ENCODE measurements around the gene NUTM2A. TPM values are rescaled to one million over a fixed set of nuclear protein-coding genes. Genes with fewer than 3 reads are reported as not detected.
"Not testable (repeated sequence)": the region's sequence is repeated elsewhere in the genome, so short reads cannot be mapped to it uniquely, and the experiment has no call there.

Gene NUTM2A
- polyA plus RNA-seq (2013), result 1.6 TPM

GRCh38 chr10:87225148-87225547, at the start of gene NUTM2A:
Gene NUTM2A, plus strand, starts transcription at chr10:87225448. Its CDS starts 383 bp downstream, at chr10:87225831.
- H3K4me3 ChIP-seq (ENCODE audit: control insufficient read depth in 1 of 7, extremely low read depth in 1 of 7, insufficient read depth in 4 of 7, low read depth in 2 of 7, low read length in 6 of 7); DNase-seq; H3K4me1 ChIP-seq (ENCODE audit: control extremely low read depth in 1 of 4, control insufficient read depth in 4 of 4, insufficient read depth in 4 of 4, low read length in 3 of 4); CTCF ChIA-PET; POLR2A ChIA-PET; H3K36me3 ChIP-seq (ENCODE audit: control insufficient read depth in 4 of 4, insufficient read depth in 4 of 4, low read length in 3 of 4); H3K9me3 ChIP-seq (ENCODE audit: control extremely low read depth in 1 of 5, control insufficient read depth in 4 of 5, insufficient read depth in 2 of 5, low read depth in 1 of 5, low read length in 4 of 5); H3K27ac ChIP-seq (ENCODE audit: insufficient read depth in 1 of 2, low read depth in 1 of 2, low read length in 2 of 2, poor library complexity in 1 of 2, severe bottlenecking in 2 of 2); H3K27me3 ChIP-seq (replicated peaks in 2 of 5; ENCODE audit: control insufficient read depth in 4 of 5, insufficient read depth in 5 of 5, low read length in 4 of 5): not testable (repeated sequence)
- no CpG with 5 or more reads among the region's 3 CpGs for WGBS (ENCODE audit: insufficient coverage)

- DNase-seq; H3K36me3 ChIP-seq (ENCODE audit: control insufficient read depth in 4 of 4, insufficient read depth in 4 of 4, low read length in 3 of 4); H3K27me3 ChIP-seq (replicated peaks in 2 of 5; ENCODE audit: control insufficient read depth in 4 of 5, insufficient read depth in 5 of 5, low read length in 4 of 5); H3K27ac ChIP-seq (ENCODE audit: insufficient read depth in 1 of 2, low read depth in 1 of 2, low read length in 2 of 2, poor library complexity in 1 of 2, severe bottlenecking in 2 of 2); POLR2A ChIA-PET; H3K4me3 ChIP-seq (ENCODE audit: control insufficient read depth in 1 of 7, extremely low read depth in 1 of 7, insufficient read depth in 4 of 7, low read depth in 2 of 7, low read length in 6 of 7); H3K9me3 ChIP-seq (ENCODE audit: control extremely low read depth in 1 of 5, control insufficient read depth in 4 of 5, insufficient read depth in 2 of 5, low read depth in 1 of 5, low read length in 4 of 5); H3K4me1 ChIP-seq (ENCODE audit: control extremely low read depth in 1 of 4, control insufficient read depth in 4 of 4, insufficient read depth in 4 of 4, low read length in 3 of 4); CTCF ChIA-PET: not testable (repeated sequence)
- no CpG with 5 or more reads among the region's 3 CpGs for WGBS (ENCODE audit: insufficient coverage)
Measured at GRCh38 chr10:87177587-87177986, 47.7 kb upstream of the NUTM2A start.

- CTCF ChIA-PET; H3K9me3 ChIP-seq (ENCODE audit: control extremely low read depth in 1 of 5, control insufficient read depth in 4 of 5, insufficient read depth in 2 of 5, low read depth in 1 of 5, low read length in 4 of 5); H3K27ac ChIP-seq (ENCODE audit: insufficient read depth in 1 of 2, low read depth in 1 of 2, low read length in 2 of 2, poor library complexity in 1 of 2, severe bottlenecking in 2 of 2); H3K4me3 ChIP-seq (ENCODE audit: control insufficient read depth in 1 of 7, extremely low read depth in 1 of 7, insufficient read depth in 4 of 7, low read depth in 2 of 7, low read length in 6 of 7); H3K27me3 ChIP-seq (replicated peaks in 2 of 5; ENCODE audit: control insufficient read depth in 4 of 5, insufficient read depth in 5 of 5, low read length in 4 of 5); POLR2A ChIA-PET; DNase-seq; H3K4me1 ChIP-seq (ENCODE audit: control extremely low read depth in 1 of 4, control insufficient read depth in 4 of 4, insufficient read depth in 4 of 4, low read length in 3 of 4): not testable (repeated sequence)
- WGBS (ENCODE audit: insufficient coverage), result 89% methylated on average over 6 of the region's 6 CpGs
- peaks cover 0 to 28% (median 2%) of the 10 kb centered on the region in 4 experiments for H3K36me3 ChIP-seq (ENCODE audit: control insufficient read depth in 4 of 4, insufficient read depth in 4 of 4, low read length in 3 of 4)
Measured at GRCh38 chr10:87184421-87184820, 40.8 kb upstream of the NUTM2A start.

GRCh38 chr10:87186016-87186415, 39.2 kb upstream of the NUTM2A start:
- POLR2A ChIA-PET; H3K4me1 ChIP-seq (ENCODE audit: control extremely low read depth in 1 of 4, control insufficient read depth in 4 of 4, insufficient read depth in 4 of 4, low read length in 3 of 4); H3K27me3 ChIP-seq (replicated peaks in 2 of 5; ENCODE audit: control insufficient read depth in 4 of 5, insufficient read depth in 5 of 5, low read length in 4 of 5); H3K27ac ChIP-seq (ENCODE audit: insufficient read depth in 1 of 2, low read depth in 1 of 2, low read length in 2 of 2, poor library complexity in 1 of 2, severe bottlenecking in 2 of 2); H3K9me3 ChIP-seq (ENCODE audit: control extremely low read depth in 1 of 5, control insufficient read depth in 4 of 5, insufficient read depth in 2 of 5, low read depth in 1 of 5, low read length in 4 of 5); H3K4me3 ChIP-seq (ENCODE audit: control insufficient read depth in 1 of 7, extremely low read depth in 1 of 7, insufficient read depth in 4 of 7, low read depth in 2 of 7, low read length in 6 of 7); CTCF ChIA-PET: not testable (repeated sequence)
- peaks cover 0 to 29% (median 2%) of the 10 kb centered on the region in 4 experiments for H3K36me3 ChIP-seq (ENCODE audit: control insufficient read depth in 4 of 4, insufficient read depth in 4 of 4, low read length in 3 of 4)
- no CpG with 5 or more reads among the region's 4 CpGs for WGBS (ENCODE audit: insufficient coverage)
- DNase-seq, result peak in 2 of 3 donors; percentile 14 to 21

GRCh38 chr10:87187573-87187972, 37.7 kb upstream of the NUTM2A start:
- no CpG with 5 or more reads among the region's 3 CpGs for WGBS (ENCODE audit: insufficient coverage)
- peaks cover 0 to 24% (median 2%) of the 10 kb centered on the region in 4 experiments for H3K36me3 ChIP-seq (ENCODE audit: control insufficient read depth in 4 of 4, insufficient read depth in 4 of 4, low read length in 3 of 4)
- POLR2A ChIA-PET; H3K27me3 ChIP-seq (replicated peaks in 2 of 5; ENCODE audit: control insufficient read depth in 4 of 5, insufficient read depth in 5 of 5, low read length in 4 of 5); H3K27ac ChIP-seq (ENCODE audit: insufficient read depth in 1 of 2, low read depth in 1 of 2, low read length in 2 of 2, poor library complexity in 1 of 2, severe bottlenecking in 2 of 2); H3K4me3 ChIP-seq (ENCODE audit: control insufficient read depth in 1 of 7, extremely low read depth in 1 of 7, insufficient read depth in 4 of 7, low read depth in 2 of 7, low read length in 6 of 7); H3K4me1 ChIP-seq (ENCODE audit: control extremely low read depth in 1 of 4, control insufficient read depth in 4 of 4, insufficient read depth in 4 of 4, low read length in 3 of 4); CTCF ChIA-PET; DNase-seq; H3K9me3 ChIP-seq (ENCODE audit: control extremely low read depth in 1 of 5, control insufficient read depth in 4 of 5, insufficient read depth in 2 of 5, low read depth in 1 of 5, low read length in 4 of 5): not testable (repeated sequence)

GRCh38 chr10:87191841-87192240, 33.4 kb upstream of the NUTM2A start:
- H3K4me1 ChIP-seq (ENCODE audit: control extremely low read depth in 1 of 4, control insufficient read depth in 4 of 4, insufficient read depth in 4 of 4, low read length in 3 of 4); POLR2A ChIA-PET; H3K27me3 ChIP-seq (replicated peaks in 2 of 5; ENCODE audit: control insufficient read depth in 4 of 5, insufficient read depth in 5 of 5, low read length in 4 of 5); CTCF ChIA-PET; H3K9me3 ChIP-seq (ENCODE audit: control extremely low read depth in 1 of 5, control insufficient read depth in 4 of 5, insufficient read depth in 2 of 5, low read depth in 1 of 5, low read length in 4 of 5); DNase-seq; H3K27ac ChIP-seq (ENCODE audit: insufficient read depth in 1 of 2, low read depth in 1 of 2, low read length in 2 of 2, poor library complexity in 1 of 2, severe bottlenecking in 2 of 2); H3K4me3 ChIP-seq (ENCODE audit: control insufficient read depth in 1 of 7, extremely low read depth in 1 of 7, insufficient read depth in 4 of 7, low read depth in 2 of 7, low read length in 6 of 7): not testable (repeated sequence)
- WGBS (ENCODE audit: insufficient coverage), result 100% methylated on average over 1 of the region's 3 CpGs
- H3K36me3 ChIP-seq (ENCODE audit: control insufficient read depth in 4 of 4, insufficient read depth in 4 of 4, low read length in 3 of 4), result peaks cover 0 to 16% (median 2%) of the 10 kb centered on the region in 4 experiments

- H3K27ac ChIP-seq (ENCODE audit: insufficient read depth in 1 of 2, low read depth in 1 of 2, low read length in 2 of 2, poor library complexity in 1 of 2, severe bottlenecking in 2 of 2); CTCF ChIA-PET; H3K4me1 ChIP-seq (ENCODE audit: control extremely low read depth in 1 of 4, control insufficient read depth in 4 of 4, insufficient read depth in 4 of 4, low read length in 3 of 4); POLR2A ChIA-PET; H3K9me3 ChIP-seq (ENCODE audit: control extremely low read depth in 1 of 5, control insufficient read depth in 4 of 5, insufficient read depth in 2 of 5, low read depth in 1 of 5, low read length in 4 of 5); H3K27me3 ChIP-seq (replicated peaks in 2 of 5; ENCODE audit: control insufficient read depth in 4 of 5, insufficient read depth in 5 of 5, low read length in 4 of 5); H3K36me3 ChIP-seq (ENCODE audit: control insufficient read depth in 4 of 4, insufficient read depth in 4 of 4, low read length in 3 of 4): not testable (repeated sequence)
- H3K4me3 ChIP-seq (ENCODE audit: control insufficient read depth in 1 of 7, extremely low read depth in 1 of 7, insufficient read depth in 4 of 7, low read depth in 2 of 7, low read length in 6 of 7), result peak overlapping the region in 1 of 7 experiments; percentile 50
- 79% methylated on average over 5 of the region's 6 CpGs for WGBS (ENCODE audit: insufficient coverage)
- DNase-seq, result peak in 2 of 3 donors; percentile 41 to 66
Measured at GRCh38 chr10:87200924-87201323, 24.3 kb upstream of the NUTM2A start.
